ENCODE measurements around the gene IL17B.

DNA sequence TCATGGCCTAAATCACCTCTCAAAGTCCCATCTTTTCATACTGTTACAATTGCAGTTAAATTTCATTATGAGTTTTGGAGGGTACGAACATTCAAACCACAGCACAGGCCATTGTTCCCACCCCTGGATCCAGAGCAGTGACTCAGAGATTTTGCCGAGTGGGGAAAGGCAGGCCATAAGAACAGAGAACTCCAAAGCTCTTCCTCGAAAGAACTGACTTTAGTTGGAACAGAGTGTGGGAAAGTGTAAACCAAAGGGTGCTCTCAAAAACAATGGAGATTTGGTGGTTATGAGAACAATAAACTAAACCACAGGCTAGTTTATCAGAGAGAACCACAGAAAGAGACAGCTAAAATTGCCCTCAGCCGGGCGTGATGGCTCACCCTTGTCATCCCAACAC, 53.2 kb downstream of the IL17B start:
- TF ChIP-seq EZH2phosphoT487 (IDR thresholded peaks at IDR 0.05; ENCODE audit: borderline replicate concordance, low read depth, low read length): no peak
- TF ChIP-seq, protein P1, sequence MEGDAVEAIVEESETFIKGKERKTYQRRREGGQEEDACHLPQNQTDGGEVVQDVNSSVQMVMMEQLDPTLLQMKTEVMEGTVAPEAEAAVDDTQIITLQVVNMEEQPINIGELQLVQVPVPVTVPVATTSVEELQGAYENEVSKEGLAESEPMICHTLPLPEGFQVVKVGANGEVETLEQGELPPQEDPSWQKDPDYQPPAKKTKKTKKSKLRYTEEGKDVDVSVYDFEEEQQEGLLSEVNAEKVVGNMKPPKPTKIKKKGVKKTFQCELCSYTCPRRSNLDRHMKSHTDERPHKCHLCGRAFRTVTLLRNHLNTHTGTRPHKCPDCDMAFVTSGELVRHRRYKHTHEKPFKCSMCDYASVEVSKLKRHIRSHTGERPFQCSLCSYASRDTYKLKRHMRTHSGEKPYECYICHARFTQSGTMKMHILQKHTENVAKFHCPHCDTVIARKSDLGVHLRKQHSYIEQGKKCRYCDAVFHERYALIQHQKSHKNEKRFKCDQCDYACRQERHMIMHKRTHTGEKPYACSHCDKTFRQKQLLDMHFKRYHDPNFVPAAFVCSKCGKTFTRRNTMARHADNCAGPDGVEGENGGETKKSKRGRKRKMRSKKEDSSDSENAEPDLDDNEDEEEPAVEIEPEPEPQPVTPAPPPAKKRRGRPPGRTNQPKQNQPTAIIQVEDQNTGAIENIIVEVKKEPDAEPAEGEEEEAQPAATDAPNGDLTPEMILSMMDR (conservative IDR thresholded peaks at IDR 0.05; ENCODE audit: low read length): no peak

Measured in OCI-LY7 (cell line).